ENCODE measurements around the gene ARHGEF6. TPM values are rescaled to one million over a fixed set of nuclear protein-coding genes. Genes with fewer than 3 reads are reported as not detected.

ARHGEF6 gene
- total and polyA plus RNA-seq, 4 donors = 4.9 to 22.4 (median 15.5) TPM

DNA sequence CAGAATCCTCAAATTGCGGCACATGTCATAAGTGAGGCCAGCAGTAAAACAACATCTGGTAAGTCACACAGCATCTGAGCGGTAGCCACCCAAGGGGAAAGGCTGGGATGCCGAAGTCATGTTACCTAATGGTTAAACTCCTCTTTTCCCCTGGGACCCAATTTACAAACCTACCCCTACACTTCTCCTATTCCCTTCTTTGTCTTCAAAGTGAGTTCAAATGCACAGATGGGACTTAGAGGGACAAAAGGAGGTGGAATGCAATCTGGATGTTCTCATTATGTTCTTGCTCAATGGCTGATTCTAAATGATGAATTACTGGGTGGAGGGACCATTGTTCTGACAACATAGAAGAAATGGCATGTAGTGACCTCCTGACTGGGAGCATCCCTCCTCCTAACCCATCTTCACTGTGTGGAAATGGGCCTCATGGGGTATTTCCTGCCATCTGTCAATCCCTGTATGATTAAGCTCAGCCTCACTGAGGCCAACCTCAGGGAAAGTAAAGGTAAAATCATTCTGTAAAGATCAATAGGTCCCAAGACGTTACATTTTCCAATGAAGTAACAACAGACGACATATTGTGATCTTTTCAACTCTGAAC lies 124.3 kb downstream of the ARHGEF6 start:
- no peak overlapping the region for H3K4me3 ChIP-seq
- TF ChIP-seq, protein P1, sequence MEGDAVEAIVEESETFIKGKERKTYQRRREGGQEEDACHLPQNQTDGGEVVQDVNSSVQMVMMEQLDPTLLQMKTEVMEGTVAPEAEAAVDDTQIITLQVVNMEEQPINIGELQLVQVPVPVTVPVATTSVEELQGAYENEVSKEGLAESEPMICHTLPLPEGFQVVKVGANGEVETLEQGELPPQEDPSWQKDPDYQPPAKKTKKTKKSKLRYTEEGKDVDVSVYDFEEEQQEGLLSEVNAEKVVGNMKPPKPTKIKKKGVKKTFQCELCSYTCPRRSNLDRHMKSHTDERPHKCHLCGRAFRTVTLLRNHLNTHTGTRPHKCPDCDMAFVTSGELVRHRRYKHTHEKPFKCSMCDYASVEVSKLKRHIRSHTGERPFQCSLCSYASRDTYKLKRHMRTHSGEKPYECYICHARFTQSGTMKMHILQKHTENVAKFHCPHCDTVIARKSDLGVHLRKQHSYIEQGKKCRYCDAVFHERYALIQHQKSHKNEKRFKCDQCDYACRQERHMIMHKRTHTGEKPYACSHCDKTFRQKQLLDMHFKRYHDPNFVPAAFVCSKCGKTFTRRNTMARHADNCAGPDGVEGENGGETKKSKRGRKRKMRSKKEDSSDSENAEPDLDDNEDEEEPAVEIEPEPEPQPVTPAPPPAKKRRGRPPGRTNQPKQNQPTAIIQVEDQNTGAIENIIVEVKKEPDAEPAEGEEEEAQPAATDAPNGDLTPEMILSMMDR (IDR thresholded peaks at IDR 0.05; ENCODE audit: control extremely low read depth, extremely low read depth) = no peak
- no peaks in the 10 kb centered on the region for H3K36me3 ChIP-seq (ENCODE audit: control insufficient read depth in 4 of 4, insufficient read depth in 4 of 4, low read length in 4 of 4)
- no peaks in the 10 kb centered on the region for H3K9me3 ChIP-seq (ENCODE audit: control insufficient read depth in 4 of 4, insufficient read depth in 3 of 4, low read length in 3 of 4)
- H3K9ac ChIP-seq (ENCODE audit: insufficient read depth in 1 of 2, low read length in 2 of 2) = no peak overlapping the region
- H3K27ac ChIP-seq (ENCODE audit: low read depth in 1 of 2, low read length in 1 of 2) = no peak overlapping the region
- 80 to 99% methylated on average over 5 of the region's 5 CpGs for WGBS, 2 donors
- no peak for ATAC-seq (ENCODE audit: insufficient read depth, low FRiP score)
- H3K27me3 ChIP-seq (ENCODE audit: control insufficient read depth in 3 of 3, insufficient read depth in 3 of 3, low read length in 2 of 3) = peaks cover 0 to 10% (median 0%) of the 10 kb centered on the region in 3 donors
- no peak for DNase-seq
- H3K4me1 ChIP-seq (ENCODE audit: control insufficient read depth in 5 of 5, insufficient read depth in 5 of 5, low read length in 5 of 5) = no peaks in the 10 kb centered on the region

DNA sequence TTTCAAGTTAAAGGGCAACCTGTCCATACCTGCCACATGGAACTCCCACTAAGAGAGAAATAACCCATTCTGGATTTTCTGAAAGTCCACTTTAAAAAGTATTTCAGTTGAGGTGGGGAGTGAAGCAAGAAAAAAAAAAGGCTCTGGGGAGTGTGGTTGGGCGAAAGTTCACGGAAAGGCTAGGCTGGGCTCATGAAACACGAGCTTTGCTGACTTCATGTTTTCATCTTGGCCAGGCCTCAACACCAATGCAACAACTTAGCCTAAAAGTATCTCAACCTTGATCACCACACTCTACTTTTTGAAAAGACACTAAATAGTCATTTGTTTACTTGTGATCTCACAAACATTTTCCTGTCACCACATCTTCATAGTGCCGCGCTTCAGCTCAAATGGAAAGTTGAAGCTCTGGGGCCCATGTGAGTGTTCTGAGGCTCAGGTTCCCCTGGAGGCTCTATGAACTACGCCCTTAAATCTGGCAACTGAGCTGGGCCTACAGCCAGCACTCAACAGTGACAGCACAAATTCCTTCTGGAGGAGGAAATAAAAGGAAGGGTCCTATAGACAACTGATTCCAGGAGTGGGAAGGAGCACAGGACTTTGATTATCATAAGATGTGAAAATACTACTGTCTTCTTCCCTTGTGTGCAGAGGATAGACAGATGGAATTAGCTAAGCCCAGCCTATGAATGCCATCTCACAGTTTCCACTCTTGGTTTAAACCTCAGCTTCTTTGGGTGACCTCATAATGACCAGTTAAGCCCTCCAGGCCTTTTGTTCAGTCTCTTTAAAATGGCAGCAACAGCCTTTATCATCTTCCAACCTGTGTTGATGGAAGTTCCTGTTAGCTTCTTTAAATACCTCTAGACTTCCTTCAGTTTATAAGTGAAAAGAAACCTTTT lies 127.7 kb downstream of the ARHGEF6 start:
- Histone ChIP-seq H3K9me3 (ENCODE audit: control insufficient read depth in 4 of 4, insufficient read depth in 3 of 4, low read length in 3 of 4) (no peaks in the 10 kb centered on the region), H3K9ac (ENCODE audit: insufficient read depth in 1 of 2, low read length in 2 of 2) (no peak overlapping the region), H3K4me3 (no peak overlapping the region), H3K27me3 (ENCODE audit: control insufficient read depth in 3 of 3, insufficient read depth in 3 of 3, low read length in 2 of 3) (peaks cover 0 to 8% (median 0%) of the 10 kb centered on the region in 3 donors), H3K36me3 (ENCODE audit: control insufficient read depth in 4 of 4, insufficient read depth in 4 of 4, low read length in 4 of 4) (no peaks in the 10 kb centered on the region), H3K4me1 (ENCODE audit: control insufficient read depth in 5 of 5, insufficient read depth in 5 of 5, low read length in 5 of 5) (no peaks in the 10 kb centered on the region), H3K27ac (ENCODE audit: low read depth in 1 of 2, low read length in 1 of 2) (no peak overlapping the region)
- no peak for DNase-seq
- WGBS, 2 donors = 80 to 95% methylated on average over 6 of the region's 6 CpGs
- no peak for ATAC-seq (ENCODE audit: insufficient read depth, low FRiP score)
- TF ChIP-seq, protein P1 (IDR thresholded peaks at IDR 0.05; ENCODE audit: control extremely low read depth, extremely low read depth) = no peak

DNA sequence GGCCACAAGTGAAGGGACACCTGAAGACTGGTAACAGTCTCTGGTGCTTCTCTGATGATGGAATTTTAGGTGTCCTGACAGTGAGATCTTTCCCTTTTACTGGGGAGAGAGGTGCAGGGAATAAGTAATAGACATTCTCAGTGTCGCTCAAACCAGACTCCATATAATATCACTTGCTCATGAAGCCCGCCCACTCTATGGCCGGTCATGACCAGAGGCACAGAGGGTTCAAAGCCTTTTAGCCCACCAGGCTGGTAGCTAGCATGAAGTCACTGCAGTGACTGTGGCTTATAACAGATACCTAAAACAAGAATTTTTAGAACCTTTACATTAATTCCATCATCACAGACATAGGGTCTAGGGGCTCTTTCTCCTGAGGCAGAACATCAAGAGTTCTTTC lies 129.9 kb downstream of the ARHGEF6 start:
- no peaks in the 10 kb centered on the region for H3K36me3 ChIP-seq (ENCODE audit: control insufficient read depth in 4 of 4, insufficient read depth in 4 of 4, low read length in 4 of 4)
- DNase-seq = no peak
- H3K27me3 ChIP-seq (ENCODE audit: control insufficient read depth in 3 of 3, insufficient read depth in 3 of 3, low read length in 2 of 3) = peaks cover 0 to 5% (median under 1%) of the 10 kb centered on the region in 3 donors
- ATAC-seq (ENCODE audit: insufficient read depth, low FRiP score) = no peak
- H3K9me3 ChIP-seq (ENCODE audit: control insufficient read depth in 4 of 4, insufficient read depth in 3 of 4, low read length in 3 of 4) = no peaks in the 10 kb centered on the region
- 93 to 97% methylated on average over 3 of the region's 3 CpGs for WGBS, 2 donors
- H3K9ac ChIP-seq (ENCODE audit: insufficient read depth in 1 of 2, low read length in 2 of 2) = no peak overlapping the region
- no peaks in the 10 kb centered on the region for H3K4me1 ChIP-seq (ENCODE audit: control insufficient read depth in 5 of 5, insufficient read depth in 5 of 5, low read length in 5 of 5)
- TF ChIP-seq, protein P1 (IDR thresholded peaks at IDR 0.05; ENCODE audit: control extremely low read depth, extremely low read depth) = no peak
- H3K27ac ChIP-seq (ENCODE audit: low read depth in 1 of 2, low read length in 1 of 2) = no peak overlapping the region
- H3K4me3 ChIP-seq = no peak overlapping the region

Data from lung (tissue), 12 donors.